Neural progenitor cell (in vitro differentiated cells): ENCODE results near the gene GADL1. TPM values are rescaled to one million over a fixed set of nuclear protein-coding genes. Genes with fewer than 3 reads are reported as not detected.

ENCODE experiments used
- DNase-seq: peaks from one replicate; pipeline ENCODE4 v3.0.0-alpha.2; 2016; ENCODE audit warnings: low spot score
- H2AFZ ChIP-seq: fragments of 200-600 bp; sonication (generic); replicated peaks from 2 replicates; pipeline ENCODE4 v1.6.1; 2016; ENCODE audit warnings: antibody characterized with exemption
- H3F3A ChIP-seq: fragments of 200-600 bp; sonication (generic); 2 replicates; pipeline ENCODE4 v1.6.1; 2016; ENCODE audit warnings: antibody characterized with exemption, low read depth
- H3K27ac ChIP-seq: fragments of 200-600 bp; sonication (generic); 2 replicates; pipeline ENCODE4 v1.5.1; 2016; ENCODE audit warnings: mild to moderate bottlenecking
- H3K27me3 ChIP-seq: fragments of 200-600 bp; sonication (generic); 2 replicates; pipeline ENCODE4 v1.6.1; 2016; ENCODE audit warnings: mild to moderate bottlenecking, moderate library complexity
- H3K36me3 ChIP-seq: fragments of 200-600 bp; sonication (generic); 2 replicates; pipeline ENCODE4 v1.5.1; 2016
- H3K4me1 ChIP-seq: fragments of 200-600 bp; sonication (generic); 2 replicates; pipeline ENCODE4 v1.6.1; 2016; ENCODE audit warnings: mixed run types
- H3K4me2 ChIP-seq: fragments of 200-600 bp; sonication (generic); 2 replicates; pipeline ENCODE4 v1.6.1; 2016
- H3K4me3 ChIP-seq: fragments of 200-600 bp; sonication (generic); 2 replicates; pipeline ENCODE4 v1.5.1; 2016
- H3K79me2 ChIP-seq: fragments of 200-600 bp; sonication (generic); 2 replicates; pipeline ENCODE4 v1.6.1; 2016; ENCODE audit warnings: low read depth
- H3K9ac ChIP-seq: fragments of 200-600 bp; sonication (generic); 2 replicates; pipeline ENCODE4 v1.6.1; 2016
- H3K9me3 ChIP-seq: fragments of 200-600 bp; sonication (generic); 2 replicates; pipeline ENCODE4 v1.5.1; 2016; ENCODE audit warnings: low read depth
- H4K20me1 ChIP-seq: fragments of 200-600 bp; sonication (generic); 2 replicates; pipeline ENCODE4 v1.6.1; 2016; ENCODE audit warnings: low read depth
- H3K27ac Mint-ChIP-seq: 3 replicates; pipeline ENCODE4 v1.8.0; 2021; ENCODE audit warnings: mixed read lengths
- H3K27me3 Mint-ChIP-seq: 2 replicates; pipeline ENCODE4 v1.8.0; 2022; ENCODE audit warnings: low read depth, mild to moderate bottlenecking, inconsistent platforms, moderate library complexity, mixed read lengths; ENCODE audit not compliant: insufficient read depth
- H3K36me3 Mint-ChIP-seq: 3 replicates; pipeline ENCODE4 v1.8.0; 2021; ENCODE audit warnings: mixed read lengths
- H3K4me1 Mint-ChIP-seq: 3 replicates; pipeline ENCODE4 v1.8.0; 2021; ENCODE audit warnings: mixed read lengths
- H3K4me3 Mint-ChIP-seq: 3 replicates; pipeline ENCODE4 v1.8.0; 2021; ENCODE audit warnings: mild to moderate bottlenecking, moderate library complexity, mixed read lengths
- H3K9me3 Mint-ChIP-seq: 3 replicates; pipeline ENCODE4 v1.8.0; 2020; ENCODE audit warnings: mixed read lengths
- EZH2 ChIP-seq: fragments of 200-600 bp; sonication (generic); IDR thresholded peaks from 2 replicates; pipeline ENCODE4 v1.6.1; 2017; ENCODE audit warnings: antibody characterized with exemption, mild to moderate bottlenecking, moderate library complexity
- EZH2phosphoT487 ChIP-seq: fragments of 200-600 bp; sonication (generic); IDR thresholded peaks from 2 replicates; pipeline ENCODE4 v1.6.1; 2017; ENCODE audit warnings: antibody characterized with exemption
- total RNA-seq: library from RNA; depleted of rRNA; stranded (reverse); fragments of >200 nt; gene quantifications from 2 replicates; pipeline ENCODE4 v1.2.3, GENCODE V29; 2015; ENCODE audit warnings: low replicate concordance
- TF ChIP-seq, protein P1 (sequence below): fragments of 200-600 bp; sonication (generic); IDR thresholded peaks from 2 replicates; pipeline ENCODE4 v1.5.1; 2017; ENCODE audit warnings: antibody characterized with exemption, mild to moderate bottlenecking

The GADL1 gene
- total RNA-seq, 1 donor from 2014 or later: not detected

DNA sequence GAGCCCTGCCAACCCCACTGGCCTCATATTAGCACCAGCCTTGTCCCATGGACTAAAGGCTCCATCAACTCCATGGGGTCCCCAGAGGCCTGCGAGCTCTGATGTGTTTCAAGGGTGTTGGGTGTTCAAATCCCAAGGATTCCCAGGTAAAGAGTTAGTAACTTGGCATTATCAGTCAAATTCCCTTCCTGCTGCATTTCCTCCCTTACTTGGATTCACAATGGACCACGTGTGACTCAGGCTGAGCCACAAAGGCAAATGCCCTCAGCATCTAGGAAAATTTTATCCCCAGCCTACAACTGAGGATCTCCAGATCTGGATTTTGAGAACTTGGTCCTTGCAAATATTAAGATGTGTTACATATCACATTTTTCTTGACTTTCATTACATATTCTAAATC is 58.8 kb downstream of the GADL1 start:
- H3K36me3 Mint-ChIP-seq: no peaks in the 10 kb centered on the region
- H3K27me3 Mint-ChIP-seq: peaks cover 5% of the 10 kb centered on the region
- Histone ChIP-seq H3K4me1 (no peaks in the 10 kb centered on the region), H3F3A (no peaks in the 10 kb centered on the region), H3K27ac (no peak overlapping the region), H3K4me3 (no peak overlapping the region), H3K4me2 (no peak overlapping the region), H4K20me1 (no peaks in the 10 kb centered on the region), H3K9me3 (no peaks in the 10 kb centered on the region), H3K79me2 (no peaks in the 10 kb centered on the region), H3K9ac (no peak overlapping the region), H3K36me3 (no peaks in the 10 kb centered on the region), H3K27me3 (no peaks in the 10 kb centered on the region), H2AFZ (no peak overlapping the region)
- no peaks in the 10 kb centered on the region for H3K4me1 Mint-ChIP-seq
- TF ChIP-seq EZH2phosphoT487 (no peak), EZH2 (no peak)
- TF ChIP-seq, protein P1, sequence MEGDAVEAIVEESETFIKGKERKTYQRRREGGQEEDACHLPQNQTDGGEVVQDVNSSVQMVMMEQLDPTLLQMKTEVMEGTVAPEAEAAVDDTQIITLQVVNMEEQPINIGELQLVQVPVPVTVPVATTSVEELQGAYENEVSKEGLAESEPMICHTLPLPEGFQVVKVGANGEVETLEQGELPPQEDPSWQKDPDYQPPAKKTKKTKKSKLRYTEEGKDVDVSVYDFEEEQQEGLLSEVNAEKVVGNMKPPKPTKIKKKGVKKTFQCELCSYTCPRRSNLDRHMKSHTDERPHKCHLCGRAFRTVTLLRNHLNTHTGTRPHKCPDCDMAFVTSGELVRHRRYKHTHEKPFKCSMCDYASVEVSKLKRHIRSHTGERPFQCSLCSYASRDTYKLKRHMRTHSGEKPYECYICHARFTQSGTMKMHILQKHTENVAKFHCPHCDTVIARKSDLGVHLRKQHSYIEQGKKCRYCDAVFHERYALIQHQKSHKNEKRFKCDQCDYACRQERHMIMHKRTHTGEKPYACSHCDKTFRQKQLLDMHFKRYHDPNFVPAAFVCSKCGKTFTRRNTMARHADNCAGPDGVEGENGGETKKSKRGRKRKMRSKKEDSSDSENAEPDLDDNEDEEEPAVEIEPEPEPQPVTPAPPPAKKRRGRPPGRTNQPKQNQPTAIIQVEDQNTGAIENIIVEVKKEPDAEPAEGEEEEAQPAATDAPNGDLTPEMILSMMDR: no peak
- DNase-seq: no peak
- no peaks in the 10 kb centered on the region for H3K9me3 Mint-ChIP-seq
- no peak overlapping the region for H3K4me3 Mint-ChIP-seq
- no peak overlapping the region for H3K27ac Mint-ChIP-seq

DNA sequence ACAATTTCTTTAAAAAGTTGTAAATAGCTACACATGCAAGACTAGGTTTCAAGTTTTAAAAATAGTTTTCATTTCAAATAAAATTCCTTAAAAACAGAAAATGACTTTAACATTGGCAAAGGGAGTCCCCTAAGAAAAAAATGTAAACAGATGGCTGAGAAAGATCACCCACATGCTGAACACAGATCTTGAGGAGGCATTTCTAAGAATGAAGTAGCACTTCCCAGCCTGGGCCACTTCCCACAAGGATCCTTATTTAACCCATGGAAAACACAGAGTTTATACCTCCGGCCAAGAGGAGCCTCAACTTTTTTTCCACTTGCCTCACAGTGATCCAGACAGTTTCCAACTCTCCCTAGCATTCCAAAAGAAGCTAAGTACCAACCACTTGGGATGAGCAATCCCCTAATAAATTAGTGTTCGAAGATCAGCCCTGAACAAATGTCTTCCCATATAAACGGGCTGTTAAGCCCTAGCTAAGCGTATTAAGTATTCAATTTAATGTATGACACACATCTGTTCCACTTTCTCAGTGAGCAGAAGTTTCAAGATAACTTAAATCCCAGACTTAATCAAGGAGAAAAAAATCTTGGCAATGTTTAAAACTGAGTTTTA is 61.4 kb downstream of the GADL1 start:
- Mint-ChIP-seq H3K9me3 (no peaks in the 10 kb centered on the region), H3K27ac (no peak overlapping the region), H3K4me3 (no peak overlapping the region), H3K36me3 (no peaks in the 10 kb centered on the region), H3K4me1 (peaks cover 12% of the 10 kb centered on the region), H3K27me3 (peaks cover 5% of the 10 kb centered on the region)
- H3K36me3 ChIP-seq: no peaks in the 10 kb centered on the region
- no peaks in the 10 kb centered on the region for H3K79me2 ChIP-seq
- no peaks in the 10 kb centered on the region for H4K20me1 ChIP-seq
- H3K27me3 ChIP-seq: no peaks in the 10 kb centered on the region
- H3K9ac ChIP-seq: no peak overlapping the region
- TF ChIP-seq EZH2phosphoT487 (no peak), EZH2 (no peak)
- TF ChIP-seq, protein P1: no peak
- H2AFZ ChIP-seq: no peak overlapping the region
- H3K4me3 ChIP-seq: no peak overlapping the region
- no peak overlapping the region for H3K27ac ChIP-seq
- no peak overlapping the region for H3K4me2 ChIP-seq
- DNase-seq: no peak
- no peaks in the 10 kb centered on the region for H3K9me3 ChIP-seq
- H3K4me1 ChIP-seq: peaks cover 13% of the 10 kb centered on the region
- H3F3A ChIP-seq: no peaks in the 10 kb centered on the region

DNA sequence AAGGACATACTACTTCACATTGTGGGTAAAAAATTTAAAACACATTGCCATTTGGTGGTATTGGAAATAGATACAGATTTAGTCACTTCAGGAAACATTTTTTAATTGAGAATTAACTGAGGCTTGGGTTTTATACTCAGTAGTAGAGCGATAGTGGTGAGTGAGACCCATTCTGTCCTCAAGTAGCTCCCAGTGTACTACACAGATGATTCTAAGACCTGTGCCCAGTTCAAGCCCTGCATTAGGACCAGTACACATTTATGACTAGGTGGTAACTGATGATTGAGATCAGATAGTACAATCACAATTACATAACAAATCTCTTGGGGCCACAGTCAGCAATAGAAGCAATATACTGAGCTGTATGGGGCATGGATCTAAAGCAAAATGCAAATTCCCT is 67.4 kb downstream of the GADL1 start:
- no peak overlapping the region for H3K4me3 Mint-ChIP-seq
- Histone ChIP-seq H3K4me2 (no peak overlapping the region), H3K4me3 (no peak overlapping the region), H3K9me3 (no peaks in the 10 kb centered on the region), H3K79me2 (no peaks in the 10 kb centered on the region), H3K9ac (no peak overlapping the region), H2AFZ (no peak overlapping the region), H3K27me3 (no peaks in the 10 kb centered on the region), H3F3A (no peaks in the 10 kb centered on the region), H3K36me3 (no peaks in the 10 kb centered on the region), H3K4me1 (peaks cover 13% of the 10 kb centered on the region), H4K20me1 (no peaks in the 10 kb centered on the region), H3K27ac (no peak overlapping the region)
- no peak overlapping the region for H3K27ac Mint-ChIP-seq
- no peak for DNase-seq
- H3K9me3 Mint-ChIP-seq: no peaks in the 10 kb centered on the region
- peaks cover 15% of the 10 kb centered on the region for H3K4me1 Mint-ChIP-seq
- peaks cover 2% of the 10 kb centered on the region for H3K27me3 Mint-ChIP-seq
- H3K36me3 Mint-ChIP-seq: no peaks in the 10 kb centered on the region
- TF ChIP-seq, protein P1: no peak
- TF ChIP-seq EZH2 (no peak), EZH2phosphoT487 (no peak)
